Transverse colon (tissue), 4 donors: Measurements from ENCODE around the gene SUFU.

Experiments used
- CTCF ChIP-seq, 5 experiments: fragments of 200-600 bp in 3 of 5; fragments of 450-650 bp in 2 of 5; sonication (generic) in 3 of 5; IDR thresholded peaks; 1 replicate in 2 of 5; 2 replicates in 3 of 5; pipeline ENCODE4 v1.5.1; 2016 to 2017; ENCODE audit warnings: antibody characterized with exemption in 5 of 5, inconsistent platforms in 3 of 5, mild to moderate bottlenecking in 2 of 5, moderate library complexity in 1 of 5
- POLR2A ChIP-seq: fragments of 450-650 bp; IDR thresholded peaks from one replicate; pipeline ENCODE4 v1.6.1; 2016; ENCODE audit warnings: antibody characterized with exemption, mild to moderate bottlenecking, moderate library complexity
- POLR2AphosphoS5 ChIP-seq, 3 donors: sonication (generic); formaldehyde crosslinking; IDR thresholded peaks; one replicate each; pipeline ENCODE4 v1.6.1; 2016; ENCODE audit warnings: antibody characterized with exemption in 3 of 3

- TF ChIP-seq CTCF (IDR thresholded peaks at IDR 0.05) (no peak), POLR2A (no peak), POLR2AphosphoS5 (IDR thresholded peaks at IDR 0.05) (no peak)
These were observed 15.6 kb downstream of the SUFU start for GRCh38 chr10:102519246-102519825.
